ENCODE measurements around the gene OR56B1. TPM values are rescaled to one million over a fixed set of nuclear protein-coding genes. Genes with fewer than 3 reads are reported as not detected.

The OR56B1 gene
- total RNA-seq, 2 donors from 2014 or later, result not detected

- intact Hi-C loops (cut with DNase I), result no loop called here
- H3K4me1 ChIP-seq, result no peaks in the 10 kb centered on the region
- no peak overlapping the region for H3K4me3 ChIP-seq
- no peaks in the 10 kb centered on the region for H3K36me3 ChIP-seq
- H3K9me3 ChIP-seq, result no peaks in the 10 kb centered on the region
- H3K27me3 ChIP-seq, result no peaks in the 10 kb centered on the region
- no peak overlapping the region for H3K27ac ChIP-seq
- TF ChIP-seq, protein P1, sequence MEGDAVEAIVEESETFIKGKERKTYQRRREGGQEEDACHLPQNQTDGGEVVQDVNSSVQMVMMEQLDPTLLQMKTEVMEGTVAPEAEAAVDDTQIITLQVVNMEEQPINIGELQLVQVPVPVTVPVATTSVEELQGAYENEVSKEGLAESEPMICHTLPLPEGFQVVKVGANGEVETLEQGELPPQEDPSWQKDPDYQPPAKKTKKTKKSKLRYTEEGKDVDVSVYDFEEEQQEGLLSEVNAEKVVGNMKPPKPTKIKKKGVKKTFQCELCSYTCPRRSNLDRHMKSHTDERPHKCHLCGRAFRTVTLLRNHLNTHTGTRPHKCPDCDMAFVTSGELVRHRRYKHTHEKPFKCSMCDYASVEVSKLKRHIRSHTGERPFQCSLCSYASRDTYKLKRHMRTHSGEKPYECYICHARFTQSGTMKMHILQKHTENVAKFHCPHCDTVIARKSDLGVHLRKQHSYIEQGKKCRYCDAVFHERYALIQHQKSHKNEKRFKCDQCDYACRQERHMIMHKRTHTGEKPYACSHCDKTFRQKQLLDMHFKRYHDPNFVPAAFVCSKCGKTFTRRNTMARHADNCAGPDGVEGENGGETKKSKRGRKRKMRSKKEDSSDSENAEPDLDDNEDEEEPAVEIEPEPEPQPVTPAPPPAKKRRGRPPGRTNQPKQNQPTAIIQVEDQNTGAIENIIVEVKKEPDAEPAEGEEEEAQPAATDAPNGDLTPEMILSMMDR (IDR thresholded peaks at IDR 0.05), result no peak
- no peak overlapping the region for H3K9ac ChIP-seq (ENCODE audit: low read depth in 2 of 2, low read length in 2 of 2)
- no peak for DNase-seq
Measured at GRCh38 chr11:5700421-5701054, 35.7 kb upstream of the OR56B1 start.

GRCh38 chr11:5701055-5701577 is 35.1 kb upstream of the OR56B1 start:
- Histone ChIP-seq H3K27ac (no peak overlapping the region), H3K27me3 (no peaks in the 10 kb centered on the region), H3K4me3 (no peak overlapping the region), H3K4me1 (no peaks in the 10 kb centered on the region), H3K36me3 (no peaks in the 10 kb centered on the region), H3K9ac (ENCODE audit: low read depth in 2 of 2, low read length in 2 of 2) (no peak overlapping the region), H3K9me3 (no peaks in the 10 kb centered on the region)
- DNase-seq, result no peak
- intact Hi-C loops (cut with DNase I), result no loop called here
- TF ChIP-seq, protein P1 (IDR thresholded peaks at IDR 0.05), result no peak

GRCh38 chr11:5703741-5704536 is 32.3 kb upstream of the OR56B1 start:
- Histone ChIP-seq H3K9me3 (no peaks in the 10 kb centered on the region), H3K27me3 (no peaks in the 10 kb centered on the region), H3K9ac (ENCODE audit: low read depth in 2 of 2, low read length in 2 of 2) (no peak overlapping the region), H3K36me3 (no peaks in the 10 kb centered on the region), H3K27ac (no peak overlapping the region), H3K4me3 (no peak overlapping the region), H3K4me1 (no peaks in the 10 kb centered on the region)
- intact Hi-C loops (cut with DNase I), result no loop called here
- TF ChIP-seq, protein P1 (IDR thresholded peaks at IDR 0.05), result no peak
- no peak for DNase-seq

GRCh38 chr11:5705688-5706087 is 30.6 kb upstream of the OR56B1 start:
- no peak overlapping the region for H3K27ac ChIP-seq
- intact Hi-C loops (cut with DNase I), result no loop called here
- no peaks in the 10 kb centered on the region for H3K36me3 ChIP-seq
- H3K9ac ChIP-seq (ENCODE audit: low read depth in 2 of 2, low read length in 2 of 2), result no peak overlapping the region
- no peaks in the 10 kb centered on the region for H3K9me3 ChIP-seq
- no peak for DNase-seq
- no peak overlapping the region for H3K4me3 ChIP-seq
- H3K27me3 ChIP-seq, result no peaks in the 10 kb centered on the region
- TF ChIP-seq, protein P1 (IDR thresholded peaks at IDR 0.05), result no peak
- H3K4me1 ChIP-seq, result no peaks in the 10 kb centered on the region

- H3K4me3 ChIP-seq, result no peak overlapping the region
- no peaks in the 10 kb centered on the region for H3K36me3 ChIP-seq
- intact Hi-C loops (cut with DNase I), result no loop called here
- no peaks in the 10 kb centered on the region for H3K27me3 ChIP-seq
- TF ChIP-seq, protein P1 (IDR thresholded peaks at IDR 0.05), result no peak
- no peaks in the 10 kb centered on the region for H3K9me3 ChIP-seq
- H3K27ac ChIP-seq, result no peak overlapping the region
- no peaks in the 10 kb centered on the region for H3K4me1 ChIP-seq
- no peak overlapping the region for H3K9ac ChIP-seq (ENCODE audit: low read depth in 2 of 2, low read length in 2 of 2)
- no peak for DNase-seq
Measured at GRCh38 chr11:5712507-5712906, 23.7 kb upstream of the OR56B1 start.
